ENCODE results near the gene EDN2.

EDN2 gene

GRCh38 chr1:41434306-41434705 lies 50.2 kb downstream of the EDN2 start:
- H3K4me3 ChIP-seq (ENCODE audit: low read depth, low read length) = no peak overlapping the region
- no peak for TF ChIP-seq CTCF (IDR thresholded peaks at IDR 0.05; ENCODE audit: borderline replicate concordance, insufficient read depth, low read depth, low read length)

GRCh38 chr1:41433501-41433900 lies 51.0 kb downstream of the EDN2 start:
- no peak overlapping the region for H3K4me3 ChIP-seq (ENCODE audit: low read depth, low read length)
- TF ChIP-seq CTCF (IDR thresholded peaks at IDR 0.05; ENCODE audit: borderline replicate concordance, insufficient read depth, low read depth, low read length) = no peak

- TF ChIP-seq CTCF (IDR thresholded peaks at IDR 0.05; ENCODE audit: borderline replicate concordance, insufficient read depth, low read depth, low read length) = peak; percentile 90
- H3K4me3 ChIP-seq (ENCODE audit: low read depth, low read length) = no peak overlapping the region
These were observed 51.8 kb downstream of the EDN2 start for GRCh38 chr1:41432481-41433280.

DNA sequence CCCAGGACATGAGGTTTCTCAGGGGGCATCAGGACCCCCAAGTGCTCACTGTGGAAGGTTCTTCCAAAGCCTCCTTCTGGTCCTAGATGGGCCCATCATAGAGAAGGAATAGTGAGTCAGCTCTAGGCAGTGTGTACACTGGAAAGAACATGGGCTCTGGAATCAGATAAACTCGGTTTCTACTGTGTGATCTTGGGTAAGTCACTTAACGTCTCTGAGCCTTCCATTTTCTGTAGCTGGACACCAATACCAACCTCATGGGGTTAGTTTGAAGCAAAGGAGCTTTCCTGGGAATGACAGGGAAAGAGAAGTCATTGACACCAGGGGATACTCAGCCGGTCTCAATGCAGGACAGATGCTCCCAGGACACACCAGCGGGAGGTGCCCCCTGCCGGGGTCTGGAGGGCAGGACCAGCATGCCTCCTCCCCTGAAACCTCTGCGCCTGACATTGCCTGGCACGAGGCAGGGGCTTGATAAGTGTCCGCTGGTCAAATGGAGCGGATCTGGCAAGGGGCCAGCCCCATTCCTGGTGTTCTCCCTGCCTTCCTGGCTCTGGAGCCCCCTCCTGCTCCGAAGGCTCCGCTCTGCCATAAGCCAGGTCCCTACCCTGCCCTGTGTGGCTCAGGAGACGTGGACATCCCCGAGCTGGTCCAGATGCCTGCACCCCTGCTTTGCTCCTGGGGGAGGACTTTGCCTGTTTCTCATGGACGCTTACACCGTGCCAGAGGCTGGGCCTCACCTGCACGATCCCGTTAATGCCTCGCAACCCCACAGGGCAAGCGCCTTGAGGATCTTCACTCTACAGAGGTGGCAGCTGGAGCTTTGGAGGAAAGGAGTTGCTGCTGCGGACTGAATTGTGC lies 52.8 kb downstream of the EDN2 start:
- no peak overlapping the region for H3K4me3 ChIP-seq (ENCODE audit: low read depth, low read length)
- no peak for TF ChIP-seq CTCF (IDR thresholded peaks at IDR 0.05; ENCODE audit: borderline replicate concordance, insufficient read depth, low read depth, low read length)

DNA sequence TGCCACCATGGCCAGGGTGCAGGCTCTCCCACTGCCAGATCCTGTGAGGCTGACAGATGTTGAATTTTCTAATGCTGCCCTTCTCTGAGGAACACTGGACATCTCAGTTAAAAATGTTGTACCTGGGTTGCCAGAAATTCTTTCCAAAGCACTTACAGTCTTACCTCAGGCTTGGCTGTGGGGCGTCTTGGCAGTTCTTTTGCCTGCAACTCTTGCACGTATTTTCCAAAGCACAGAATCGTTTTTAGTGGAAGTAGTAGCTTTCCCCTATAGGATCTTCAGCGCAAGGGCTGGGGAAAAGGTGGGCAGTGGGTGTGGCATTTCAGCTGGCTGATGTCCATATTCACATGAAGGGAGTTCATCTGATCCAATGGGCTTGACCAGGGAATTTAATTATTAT lies 53.9 kb downstream of the EDN2 start:
- no peak for TF ChIP-seq CTCF (IDR thresholded peaks at IDR 0.05; ENCODE audit: borderline replicate concordance, insufficient read depth, low read depth, low read length)
- no peak overlapping the region for H3K4me3 ChIP-seq (ENCODE audit: low read depth, low read length)

- no peak for TF ChIP-seq CTCF (IDR thresholded peaks at IDR 0.05; ENCODE audit: borderline replicate concordance, insufficient read depth, low read depth, low read length)
- no peak overlapping the region for H3K4me3 ChIP-seq (ENCODE audit: low read depth, low read length)
These were observed 54.4 kb downstream of the EDN2 start for GRCh38 chr1:41430069-41430468.
